ENCODE data around the gene YIPF5.

YIPF5 gene

DNA sequence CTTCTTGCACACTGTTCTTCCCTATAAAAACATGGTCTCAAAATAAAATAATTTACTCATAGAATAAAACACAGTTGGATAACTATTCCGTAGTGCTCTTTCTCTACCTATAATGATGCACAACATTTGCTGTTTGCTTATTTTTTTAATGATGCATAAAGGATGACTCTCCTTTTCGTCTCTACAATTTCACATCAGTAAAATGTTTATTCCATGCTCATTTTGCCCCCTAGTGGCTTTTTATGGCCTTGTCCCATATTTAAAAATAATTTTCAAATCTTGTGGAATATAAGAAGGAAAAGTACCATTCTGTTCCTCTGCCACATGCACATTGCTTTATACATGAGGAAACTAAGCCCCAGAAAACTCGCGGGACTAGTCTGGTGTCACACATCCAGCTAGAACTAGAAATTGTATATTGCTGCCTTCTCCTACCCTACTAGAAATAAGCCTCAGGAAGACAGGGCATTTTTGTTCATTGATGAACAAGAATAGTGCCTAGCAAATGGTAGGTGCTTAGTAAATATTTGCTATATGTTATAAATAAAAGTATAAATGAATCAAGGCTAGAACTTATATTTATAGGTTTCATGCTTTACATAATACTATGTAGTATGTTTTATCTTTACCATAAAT, 12.9 kb upstream of the YIPF5 start:
- no peak for DNase-seq (ENCODE audit: low read depth in 2 of 3, low spot score in 1 of 3)

DNA sequence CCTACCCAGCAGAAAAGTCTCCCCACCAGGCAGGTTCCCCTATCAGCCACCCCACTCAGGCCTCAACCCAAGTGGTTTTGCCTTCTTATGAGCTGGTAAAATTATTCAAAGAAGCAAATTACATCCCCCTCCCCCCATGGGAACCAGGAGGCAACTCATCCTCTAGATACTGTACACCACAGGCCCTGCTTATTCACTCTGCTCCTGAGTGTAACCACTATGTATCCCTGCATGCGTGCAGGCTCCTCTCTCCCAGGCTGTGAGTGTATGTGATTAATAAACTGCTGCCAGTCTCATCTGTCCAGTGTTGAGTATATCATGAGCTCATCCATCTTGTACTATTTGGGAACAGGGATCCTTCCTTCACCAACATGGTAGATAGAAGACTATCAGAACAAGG, 8.8 kb upstream of the YIPF5 start:
- no peak for DNase-seq (ENCODE audit: low read depth in 2 of 3, low spot score in 1 of 3)

DNA sequence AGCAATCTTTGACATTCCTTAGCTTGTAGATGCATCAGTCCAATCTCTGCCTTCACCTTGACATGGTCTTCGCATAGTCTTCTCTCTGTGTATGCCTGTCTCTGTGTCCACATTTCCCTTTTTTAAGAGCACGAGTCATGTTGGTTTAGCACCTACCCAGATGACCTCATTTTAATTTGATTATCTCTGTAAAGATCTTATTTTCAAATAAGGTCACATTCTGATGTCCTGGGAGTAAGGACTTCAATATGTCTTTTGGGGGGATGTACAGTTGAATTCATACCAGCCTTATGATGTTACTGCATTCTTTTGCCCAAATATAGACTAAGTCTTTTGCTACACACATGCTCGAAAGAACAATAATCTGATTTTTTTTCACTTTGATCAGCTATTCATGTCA, 7.1 kb upstream of the YIPF5 start:
- DNase-seq (ENCODE audit: low read depth in 2 of 3, low spot score in 1 of 3) = no peak

DNA sequence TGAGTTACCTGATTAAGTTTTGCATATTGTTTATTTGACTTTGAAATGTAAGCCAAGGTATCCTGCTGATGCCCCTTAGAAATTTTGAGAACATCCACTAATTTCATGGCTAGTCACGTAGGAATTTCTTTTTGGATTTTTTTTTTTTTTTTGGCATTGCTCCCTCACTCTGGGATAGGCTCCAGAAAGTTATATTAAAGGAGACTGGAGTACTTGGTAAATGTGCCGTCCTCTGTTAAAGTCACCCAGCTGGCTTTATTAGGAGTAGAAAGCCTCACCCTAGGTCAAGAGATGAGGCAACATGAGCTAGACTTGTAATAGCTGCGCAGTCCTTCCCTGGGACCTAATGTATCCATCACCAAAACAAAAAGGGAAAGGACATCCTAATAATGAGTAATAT, 3.3 kb upstream of the YIPF5 start:
- no peak for DNase-seq (ENCODE audit: low read depth in 2 of 3, low spot score in 1 of 3)

DNA sequence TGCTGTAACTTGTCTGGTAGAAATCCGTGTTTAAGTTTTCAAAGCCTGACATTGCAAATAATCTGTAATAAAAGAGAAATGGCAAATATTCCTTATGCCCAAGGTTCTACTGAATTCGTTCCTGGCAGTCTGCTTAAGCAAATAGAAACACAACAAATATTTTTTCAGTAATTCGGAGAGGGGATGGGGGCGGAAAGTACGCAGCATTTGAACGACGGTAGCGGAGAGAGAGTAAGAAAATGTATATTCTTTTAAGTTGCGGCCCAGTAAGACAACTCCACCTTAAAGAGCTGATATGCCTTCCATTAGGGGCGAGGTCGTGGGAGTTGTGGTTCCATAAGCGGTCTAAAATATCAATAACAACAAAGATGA, 569 bp downstream of the YIPF5 start:
- DNase-seq (ENCODE audit: low read depth in 2 of 3, low spot score in 1 of 3) = no peak

DNA sequence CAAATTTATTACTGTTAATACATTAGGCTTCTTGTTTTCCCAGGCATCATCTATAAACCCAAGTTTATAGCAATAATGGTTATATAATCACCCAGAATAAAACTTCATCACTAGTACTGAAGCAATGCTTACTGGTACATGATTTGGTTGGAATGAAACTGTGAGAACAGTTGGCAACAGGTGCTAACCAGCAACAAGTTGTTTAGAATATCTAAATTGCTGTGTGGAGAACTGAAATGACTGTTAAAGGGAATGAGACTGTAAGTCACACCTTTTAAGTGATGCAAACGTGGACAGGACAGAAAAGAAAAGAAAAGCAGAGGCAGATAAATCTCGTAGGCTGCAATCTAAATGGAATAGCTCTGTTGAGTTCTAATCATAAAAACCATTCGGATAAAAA, 2.5 kb downstream of the YIPF5 start:
- DNase-seq (ENCODE audit: low read depth in 2 of 3, low spot score in 1 of 3) = no peak

DNA sequence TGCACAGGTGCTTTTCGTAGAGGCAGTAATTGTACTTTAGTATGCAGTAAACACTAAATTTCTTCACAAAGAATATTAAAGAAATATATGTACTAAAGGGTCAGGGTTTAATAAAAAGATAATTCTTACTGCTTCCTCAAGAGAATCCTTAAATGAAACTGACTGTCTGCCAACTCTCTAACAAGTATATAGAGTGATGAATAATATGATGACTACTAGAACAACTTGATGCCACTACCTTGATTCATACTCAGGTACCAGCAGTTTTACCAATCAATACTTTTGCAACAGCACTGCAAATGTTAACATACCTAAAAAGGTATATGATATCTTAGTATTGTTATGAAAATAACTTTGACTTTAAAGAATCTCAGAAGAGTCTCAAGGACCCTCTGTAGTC, 3.8 kb downstream of the YIPF5 start:
- no peak for DNase-seq (ENCODE audit: low read depth in 2 of 3, low spot score in 1 of 3)

DNA sequence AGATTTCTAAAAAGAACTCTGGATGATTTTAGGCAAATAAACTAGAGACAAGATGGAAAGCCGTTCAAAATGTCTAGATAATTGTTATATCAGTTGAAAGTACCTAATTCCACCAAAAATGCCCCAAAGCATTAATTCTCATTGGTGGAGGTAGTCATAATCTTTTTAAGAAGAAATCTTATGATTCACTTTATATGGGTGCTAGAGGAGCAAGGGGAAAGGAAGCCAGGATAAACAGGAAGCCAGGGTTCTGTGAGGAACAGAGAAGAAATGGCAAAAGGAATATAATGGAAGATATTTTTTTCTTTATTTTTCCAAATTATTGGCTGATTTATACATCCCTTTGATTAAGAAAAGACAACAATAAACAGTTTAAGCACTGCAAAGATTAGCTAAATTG, 7.8 kb downstream of the YIPF5 start:
- DNase-seq (ENCODE audit: low read depth in 2 of 3, low spot score in 1 of 3) = no peak

DNA sequence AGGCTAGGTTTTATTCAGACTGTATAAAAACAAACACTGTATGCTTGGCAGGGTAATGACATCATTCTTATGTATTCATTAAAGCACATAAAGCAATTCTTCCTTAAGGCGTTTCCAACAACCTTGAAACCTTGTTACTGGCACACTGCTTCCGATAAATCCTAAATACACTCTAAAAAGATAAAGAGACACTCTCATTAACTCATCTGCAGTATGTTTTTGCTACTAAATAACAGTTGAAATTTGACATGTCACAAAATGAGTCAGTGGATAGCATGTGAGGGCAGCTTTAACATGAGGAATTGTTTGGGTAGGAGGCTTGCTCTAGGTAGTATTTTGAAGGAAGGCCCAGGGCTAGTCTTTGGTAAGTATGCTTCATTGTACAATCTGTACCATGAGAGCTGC, 13.7 kb downstream of the YIPF5 start:
- no peak for DNase-seq (ENCODE audit: low read depth in 2 of 3, low spot score in 1 of 3)

DNA sequence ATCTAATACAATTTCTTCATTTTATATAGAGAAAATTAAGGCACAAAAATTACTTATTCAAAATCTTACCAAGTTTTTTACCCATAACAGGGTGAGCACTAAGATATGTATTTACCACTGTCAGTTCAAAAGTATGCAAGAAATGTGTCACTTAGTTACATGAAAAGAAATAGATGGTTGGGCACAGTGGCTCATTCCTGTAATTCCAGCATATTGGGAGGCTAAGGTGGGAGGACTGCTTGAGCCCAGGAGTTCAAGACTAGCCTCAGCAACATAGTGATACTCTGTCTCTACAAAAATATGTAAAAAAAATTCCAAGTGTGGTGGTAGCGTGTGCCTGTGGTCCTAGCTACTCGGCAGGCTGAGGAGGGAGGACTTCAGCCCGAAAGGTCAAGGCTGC, 19.4 kb downstream of the YIPF5 start:
- no peak for DNase-seq (ENCODE audit: low read depth in 2 of 3, low spot score in 1 of 3)

DNA sequence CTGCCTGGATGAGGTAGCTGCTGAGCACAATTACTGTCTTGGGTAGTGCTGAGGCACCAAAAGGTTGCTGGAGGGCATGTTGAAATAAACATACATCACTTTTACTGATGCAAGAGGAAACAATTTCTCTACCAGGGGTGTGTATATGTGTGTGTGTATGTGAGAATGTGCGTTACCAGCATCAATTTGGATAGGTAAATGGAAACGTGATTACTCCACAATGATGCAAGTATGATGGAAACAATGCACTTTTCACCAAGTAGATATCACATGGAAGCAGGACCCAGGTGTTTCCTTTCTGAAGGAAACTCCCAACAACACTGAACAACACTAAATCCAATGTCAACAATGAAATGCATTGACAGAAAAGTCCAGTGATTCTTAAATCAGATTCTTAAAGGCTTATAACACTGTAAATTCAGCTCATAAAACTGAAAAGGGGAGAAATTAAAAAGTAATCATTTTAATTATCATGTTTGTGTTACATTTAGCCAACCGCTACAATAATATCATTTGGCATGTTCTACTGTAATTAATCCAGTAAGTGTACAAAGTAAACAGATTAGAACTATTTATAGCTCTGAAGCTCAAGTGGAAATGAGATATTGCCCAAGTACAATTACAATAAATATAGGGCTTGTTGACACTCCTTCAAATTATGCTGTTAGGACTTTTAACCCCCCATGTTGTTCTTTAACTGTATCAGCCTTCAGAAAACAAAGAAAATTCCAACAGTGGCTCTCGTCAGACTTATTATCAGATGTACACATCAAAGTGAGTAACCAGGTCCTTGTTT, 25.3 kb downstream of the YIPF5 start:
- no peak for DNase-seq (ENCODE audit: low read depth in 2 of 3, low spot score in 1 of 3)

DNA sequence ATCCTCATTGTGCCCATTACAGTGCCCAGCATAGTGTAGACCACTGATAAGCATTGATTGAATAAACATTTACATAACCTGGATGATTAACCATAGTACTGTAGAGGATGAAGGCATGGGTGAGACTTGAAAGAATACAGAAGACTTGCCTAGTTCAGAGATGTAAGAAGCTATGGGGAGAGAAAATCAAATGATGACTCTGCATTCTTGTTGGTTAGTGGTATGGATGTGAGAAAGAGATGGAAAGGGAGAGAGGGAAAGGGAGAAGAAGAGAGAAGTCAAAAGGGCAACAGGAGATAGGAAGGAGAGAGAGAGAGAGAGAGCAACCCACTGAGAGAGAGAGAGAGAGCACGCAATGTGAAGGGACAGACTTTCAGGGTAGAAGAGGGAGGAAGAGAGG, 26.8 kb downstream of the YIPF5 start:
- no peak for DNase-seq (ENCODE audit: low read depth in 2 of 3, low spot score in 1 of 3)

DNA sequence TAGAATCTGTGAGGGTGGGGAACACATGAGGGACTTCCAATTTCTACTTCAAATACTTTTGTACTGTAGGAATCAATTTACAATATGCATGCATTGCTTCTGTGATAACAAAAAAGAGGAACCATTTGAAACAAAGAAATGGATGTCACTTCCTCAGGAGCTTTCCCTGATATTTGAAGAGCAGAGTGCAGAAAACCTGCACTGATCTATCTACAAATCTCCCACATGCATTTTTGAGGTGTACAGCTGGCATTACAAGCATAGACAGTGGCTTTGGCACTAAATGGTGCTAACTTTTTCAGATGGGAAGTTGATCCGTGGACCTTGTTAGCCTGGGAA, 27.7 kb downstream of the YIPF5 start:
- DNase-seq (ENCODE audit: low read depth in 2 of 3, low spot score in 1 of 3) = no peak

DNA sequence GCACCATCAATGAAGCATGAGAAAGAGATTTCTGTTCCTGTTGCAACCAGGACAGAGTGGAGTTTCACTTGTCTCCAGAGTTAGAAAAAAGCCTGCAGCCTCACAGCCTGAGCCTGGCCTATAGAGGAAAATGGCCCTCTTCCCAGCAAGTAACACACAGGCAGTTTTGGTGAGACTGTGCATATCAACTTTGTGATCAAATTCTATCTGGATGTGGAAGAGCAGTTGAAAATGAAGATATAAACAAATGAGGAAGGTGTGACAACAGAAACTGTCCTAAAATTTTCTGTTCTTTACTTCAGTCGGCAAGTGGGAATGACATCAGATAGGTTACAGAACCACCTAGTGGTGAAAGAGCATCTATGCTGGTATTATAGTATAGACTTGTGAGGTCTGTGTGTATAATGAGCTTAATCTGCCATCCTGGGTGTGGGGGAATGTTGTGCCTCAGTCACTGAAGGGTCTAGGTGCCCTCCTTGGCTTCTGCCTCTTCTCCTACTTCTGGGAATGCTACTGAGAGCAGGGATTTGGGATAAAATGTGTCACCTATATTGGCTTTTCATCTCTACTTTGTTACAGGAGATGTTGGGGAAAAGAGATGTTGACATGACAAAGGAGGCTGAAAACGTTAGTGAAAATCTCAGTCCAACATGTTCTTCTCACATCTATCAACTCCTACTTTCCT, 28.2 kb downstream of the YIPF5 start:
- no peak for DNase-seq (ENCODE audit: low read depth in 2 of 3, low spot score in 1 of 3)

DNA sequence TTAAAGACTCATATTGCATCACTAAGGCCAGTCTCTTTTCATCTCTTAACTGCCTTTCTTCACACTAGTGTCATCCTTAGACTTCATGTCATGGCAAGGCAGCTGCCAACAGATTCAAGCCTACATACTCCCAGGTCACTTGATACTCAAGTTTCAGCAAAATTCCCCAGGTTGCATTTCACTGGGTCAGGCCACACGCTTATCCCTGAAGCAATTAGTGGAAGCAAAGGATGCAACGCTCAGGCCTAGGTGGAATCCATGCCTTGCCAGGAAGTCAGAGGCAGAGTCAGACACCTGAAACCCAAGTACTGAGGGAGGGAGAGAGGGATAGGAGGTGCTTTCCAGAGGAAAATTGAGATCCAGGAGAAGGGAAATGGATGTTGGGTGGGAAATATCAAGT, 28.9 kb downstream of the YIPF5 start:
- no peak for DNase-seq (ENCODE audit: low read depth in 2 of 3, low spot score in 1 of 3)

DNA sequence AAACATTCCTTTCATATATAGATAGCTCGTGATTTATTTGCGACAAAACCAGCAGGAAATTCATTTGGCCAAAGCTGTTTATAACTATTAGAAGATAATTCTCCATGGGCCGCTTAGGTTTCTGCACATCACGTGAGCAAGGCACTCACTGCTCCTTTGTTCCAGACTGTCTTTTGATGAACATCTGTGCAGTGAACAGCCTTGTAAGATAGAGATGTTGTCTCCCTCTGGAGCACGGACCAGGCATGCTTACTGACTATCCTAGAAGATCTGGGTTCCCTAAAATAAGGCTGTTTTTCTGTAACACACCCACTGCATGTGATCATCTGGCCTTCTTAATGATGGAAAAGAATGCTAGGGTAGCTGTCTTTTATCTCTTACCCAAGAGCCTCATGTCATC, 30.9 kb downstream of the YIPF5 start:
- no peak for DNase-seq (ENCODE audit: low read depth in 2 of 3, low spot score in 1 of 3)

DNA sequence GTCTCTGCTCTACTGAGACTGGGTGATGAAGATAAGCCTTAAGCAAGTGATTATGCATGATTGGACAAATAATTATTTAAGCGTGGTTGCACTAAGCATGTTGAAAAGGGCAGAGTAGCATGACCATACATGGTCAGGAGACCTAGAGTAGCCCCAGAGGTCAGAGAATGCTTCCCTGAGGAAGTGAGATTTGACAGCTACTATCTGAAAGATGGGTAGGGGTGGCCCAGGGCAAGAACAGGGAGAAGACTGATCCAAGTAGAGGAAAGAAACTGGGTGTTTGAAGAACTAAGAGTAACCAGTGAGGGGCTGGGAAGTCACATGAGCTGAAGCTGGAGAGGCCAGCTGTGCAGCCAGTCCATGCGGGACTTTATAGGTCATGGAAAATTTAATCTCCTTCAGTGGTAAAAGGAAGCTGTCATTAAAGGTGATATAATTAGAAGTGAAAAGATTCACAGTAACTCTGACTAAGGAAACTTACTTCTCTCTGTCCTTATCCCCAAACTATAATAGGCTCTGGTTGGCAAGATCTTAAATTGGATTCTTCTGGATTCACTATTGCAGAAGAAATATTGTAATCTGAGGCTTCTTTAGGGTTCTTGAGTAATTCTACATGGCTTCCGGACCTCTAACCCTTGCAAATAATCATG, 35.2 kb downstream of the YIPF5 start:
- DNase-seq (ENCODE audit: low read depth in 2 of 3, low spot score in 1 of 3) = no peak

DNA sequence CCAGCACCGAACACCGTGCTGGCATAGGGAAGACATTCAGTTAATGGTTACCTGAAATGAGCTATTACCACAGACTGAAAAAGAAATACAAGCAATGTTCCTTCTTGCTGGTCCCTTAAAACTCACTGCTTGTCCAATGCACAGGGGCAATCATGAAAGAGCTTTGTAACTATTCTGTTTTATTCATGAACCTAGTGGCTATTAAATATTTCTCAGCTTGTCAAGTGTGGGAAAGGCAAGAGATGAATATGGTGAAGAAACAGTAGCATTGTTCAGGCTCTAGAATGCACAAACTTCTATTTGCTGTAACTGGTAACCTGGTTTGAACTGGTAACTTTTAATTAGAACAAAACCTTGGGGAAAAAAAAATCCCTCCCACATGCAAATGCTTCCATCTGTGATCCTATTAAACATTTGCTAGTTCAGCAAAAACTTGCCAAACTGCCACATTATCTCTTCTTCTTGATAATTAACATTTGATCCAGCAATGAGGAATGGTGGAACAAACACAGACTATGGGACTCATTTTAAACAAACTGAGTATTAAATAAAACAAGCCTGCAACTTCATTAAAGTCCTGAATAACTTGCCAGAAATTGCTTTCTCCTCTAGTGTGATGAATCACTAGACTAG, 36.1 kb downstream of the YIPF5 start:
- no peak for DNase-seq (ENCODE audit: low read depth in 2 of 3, low spot score in 1 of 3)

DNA sequence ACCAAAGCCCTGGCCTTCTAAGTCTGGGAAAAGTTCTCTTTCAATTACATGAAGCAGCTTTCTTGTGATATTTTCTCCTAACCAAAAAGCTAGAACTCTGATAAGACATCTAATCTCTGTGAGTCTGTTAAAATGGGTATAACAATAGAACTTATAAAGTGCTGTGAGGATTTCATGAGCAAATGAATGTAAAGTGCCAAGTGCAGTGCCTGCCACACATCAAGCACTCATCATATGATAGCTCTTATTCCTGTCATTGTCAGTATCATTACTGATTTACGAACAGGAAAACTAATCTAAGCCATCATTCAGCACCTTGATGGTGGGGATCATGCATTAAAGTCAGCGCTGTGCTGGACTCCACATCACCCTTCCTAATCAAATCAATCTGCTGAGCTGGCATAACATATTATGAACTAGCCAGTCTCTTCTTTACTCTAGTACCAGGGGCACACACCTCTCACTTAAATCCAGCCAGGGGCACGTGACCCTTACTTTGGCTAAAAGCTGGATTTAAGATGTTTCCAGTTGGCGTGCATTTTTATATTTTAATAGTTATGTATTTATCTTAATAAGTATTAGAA, 37.3 kb downstream of the YIPF5 start:
- DNase-seq (ENCODE audit: low read depth in 2 of 3, low spot score in 1 of 3) = no peak

DNA sequence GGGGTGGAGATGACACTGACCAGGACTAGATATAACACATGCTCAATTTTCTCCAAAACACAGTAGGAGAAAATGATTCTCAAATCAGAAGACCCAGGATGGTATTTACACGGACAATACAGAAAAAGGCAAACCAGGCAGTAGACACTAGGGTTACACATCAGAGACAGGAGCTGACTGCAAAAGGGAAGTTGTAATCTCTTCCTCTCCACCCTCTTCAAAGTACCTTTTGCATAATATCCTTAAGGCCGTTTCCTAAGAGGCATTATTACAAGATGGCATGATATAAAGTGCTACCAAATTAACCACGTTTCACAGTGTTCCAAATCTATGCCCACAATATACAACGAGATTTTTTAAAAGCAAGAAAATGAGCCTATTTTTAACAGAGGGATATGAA, 39.2 kb downstream of the YIPF5 start:
- DNase-seq (ENCODE audit: low read depth in 2 of 3, low spot score in 1 of 3) = no peak

DNA sequence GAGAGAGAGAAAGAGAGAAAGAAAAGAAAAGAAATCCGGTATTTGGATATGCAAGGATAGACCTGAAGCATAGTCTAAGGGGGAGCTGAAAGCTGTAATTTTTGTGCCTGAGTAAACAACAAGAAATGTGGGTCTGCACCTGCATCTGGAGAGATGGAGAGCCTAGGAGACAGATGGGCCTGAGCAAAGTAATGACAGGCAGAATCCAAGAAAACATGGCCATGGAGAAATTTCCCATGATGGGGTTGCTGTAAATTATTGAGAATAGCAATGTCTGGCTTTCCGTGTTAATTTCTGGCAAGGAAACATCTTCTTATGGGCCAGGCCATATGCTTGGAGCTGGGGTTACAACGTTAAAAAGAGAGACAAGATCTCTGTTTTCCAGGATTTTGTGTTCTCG, 40.2 kb downstream of the YIPF5 start:
- DNase-seq (ENCODE audit: low read depth in 2 of 3, low spot score in 1 of 3) = no peak

All from stimulated activated CD4-positive, alpha-beta T cell treated with anti-CD3 and anti-CD28 coated beads, Interleukin-12 subunit alpha, Interleukin-12 subunit beta, amount 100 ng/mL, for 48 hours (primary cell).